Central memory CD8-positive, alpha-beta T cell (primary cell): ENCODE data around the gene CADPS2.

Experiments
- ATAC-seq: fragments of 150-1000 bp; cut with Tn5 transposase; replicated peaks from 2 replicates; pipeline ENCODE4 v1.10.0; 2022; ENCODE audit warnings: mild to moderate bottlenecking, moderate FRiP score, moderate number of reproducible peaks; ENCODE audit not compliant: poor library complexity, severe bottlenecking; ENCODE audit errors: extremely low read depth
- DNase-seq, 2 donors: peaks; one replicate each; pipeline ENCODE4 v3.0.0; 2021; ENCODE audit warnings: low spot score in 2 of 2
- H3K27ac Mint-ChIP-seq: one replicate; pipeline ENCODE4 v1.8.0; 2022; ENCODE audit warnings: low read depth, mild to moderate bottlenecking, moderate library complexity, mixed read lengths
- H3K27me3 Mint-ChIP-seq: one replicate; pipeline ENCODE4 v1.8.0; 2022; ENCODE audit warnings: mixed read lengths
- H3K36me3 Mint-ChIP-seq: one replicate; pipeline ENCODE4 v1.8.0; 2022; ENCODE audit warnings: mild to moderate bottlenecking, moderate library complexity, mixed read lengths; ENCODE audit not compliant: insufficient read depth
- H3K4me1 Mint-ChIP-seq: one replicate; pipeline ENCODE4 v1.8.0; 2022; ENCODE audit warnings: mixed read lengths
- H3K4me3 Mint-ChIP-seq: one replicate; pipeline ENCODE4 v1.8.0; 2022; ENCODE audit warnings: mild to moderate bottlenecking, moderate library complexity, mixed read lengths
- H3K9me3 Mint-ChIP-seq: one replicate; pipeline ENCODE4 v1.8.0; 2022; ENCODE audit warnings: mixed read lengths

Gene CADPS2

GRCh38 chr7:122511268-122511667, 375.0 kb downstream of the CADPS2 start:
- Mint-ChIP-seq H3K27me3 (no peaks in the 10 kb centered on the region), H3K4me1 (no peaks in the 10 kb centered on the region), H3K4me3 (no peak overlapping the region), H3K36me3 (no peaks in the 10 kb centered on the region), H3K9me3 (no peaks in the 10 kb centered on the region), H3K27ac (no peak overlapping the region)
- DNase-seq (no peak), ATAC-seq (no peak)

- no peaks in the 10 kb centered on the region for H3K27me3 Mint-ChIP-seq
- ATAC-seq: no peak
- H3K9me3 Mint-ChIP-seq: no peaks in the 10 kb centered on the region
- no peaks in the 10 kb centered on the region for H3K36me3 Mint-ChIP-seq
- no peak overlapping the region for H3K4me3 Mint-ChIP-seq
- H3K27ac Mint-ChIP-seq: no peak overlapping the region
- DNase-seq: no peak
- no peaks in the 10 kb centered on the region for H3K4me1 Mint-ChIP-seq
These were observed 378.7 kb downstream of the CADPS2 start for GRCh38 chr7:122507591-122507990.

GRCh38 chr7:122492007-122492406, 394.3 kb downstream of the CADPS2 start:
- DNase-seq (no peak), ATAC-seq (no peak)
- no peaks in the 10 kb centered on the region for H3K4me1 Mint-ChIP-seq
- no peak overlapping the region for H3K4me3 Mint-ChIP-seq
- H3K27ac Mint-ChIP-seq: no peak overlapping the region
- H3K9me3 Mint-ChIP-seq: peaks cover 13% of the 10 kb centered on the region
- H3K36me3 Mint-ChIP-seq: no peaks in the 10 kb centered on the region
- no peaks in the 10 kb centered on the region for H3K27me3 Mint-ChIP-seq

- Mint-ChIP-seq H3K4me1 (no peaks in the 10 kb centered on the region), H3K4me3 (no peak overlapping the region)
These were observed 398.0 kb downstream of the CADPS2 start for GRCh38 chr7:122488241-122488640.

GRCh38 chr7:122487131-122487530, 399.1 kb downstream of the CADPS2 start:
- no peak for DNase-seq
- Mint-ChIP-seq H3K27me3 (no peaks in the 10 kb centered on the region), H3K4me3 (no peak overlapping the region), H3K9me3 (peaks cover 7% of the 10 kb centered on the region), H3K4me1 (no peaks in the 10 kb centered on the region), H3K27ac (no peak overlapping the region), H3K36me3 (no peaks in the 10 kb centered on the region)
- no peak for ATAC-seq

More at GRCh38 chr7:122488241-122488640, 398.0 kb downstream of the CADPS2 start:
- ATAC-seq (no peak), DNase-seq (no peak)
- no peak overlapping the region for H3K27ac Mint-ChIP-seq
- H3K27me3 Mint-ChIP-seq: no peaks in the 10 kb centered on the region
- H3K36me3 Mint-ChIP-seq: no peaks in the 10 kb centered on the region
- peaks cover 7% of the 10 kb centered on the region for H3K9me3 Mint-ChIP-seq

GRCh38 chr7:122485856-122486255, 400.4 kb downstream of the CADPS2 start:
- no peaks in the 10 kb centered on the region for H3K4me1 Mint-ChIP-seq
- H3K9me3 Mint-ChIP-seq: peaks cover 7% of the 10 kb centered on the region
- ATAC-seq (no peak), DNase-seq (no peak)
- no peak overlapping the region for H3K27ac Mint-ChIP-seq
- no peaks in the 10 kb centered on the region for H3K36me3 Mint-ChIP-seq
- H3K4me3 Mint-ChIP-seq: no peak overlapping the region
- H3K27me3 Mint-ChIP-seq: no peaks in the 10 kb centered on the region

- DNase-seq (no peak), ATAC-seq (no peak)
- Mint-ChIP-seq H3K27ac (no peak overlapping the region), H3K4me3 (no peak overlapping the region), H3K36me3 (no peaks in the 10 kb centered on the region), H3K27me3 (no peaks in the 10 kb centered on the region), H3K4me1 (no peaks in the 10 kb centered on the region), H3K9me3 (no peaks in the 10 kb centered on the region)
These were observed 404.0 kb downstream of the CADPS2 start for GRCh38 chr7:122482212-122482611.

- ATAC-seq: no peak
- H3K36me3 Mint-ChIP-seq: no peaks in the 10 kb centered on the region
- H3K27ac Mint-ChIP-seq: no peak overlapping the region
- peaks cover 15% of the 10 kb centered on the region for H3K9me3 Mint-ChIP-seq
- no peaks in the 10 kb centered on the region for H3K4me1 Mint-ChIP-seq
- DNase-seq: no peak
- no peak overlapping the region for H3K4me3 Mint-ChIP-seq
- no peaks in the 10 kb centered on the region for H3K27me3 Mint-ChIP-seq
These were observed 415.4 kb downstream of the CADPS2 start for GRCh38 chr7:122470859-122471258.

- no peak for ATAC-seq
- H3K4me3 Mint-ChIP-seq: no peak overlapping the region
- H3K36me3 Mint-ChIP-seq: no peaks in the 10 kb centered on the region
- no peak for DNase-seq
- no peaks in the 10 kb centered on the region for H3K4me1 Mint-ChIP-seq
- no peak overlapping the region for H3K27ac Mint-ChIP-seq
- H3K9me3 Mint-ChIP-seq: peaks cover 15% of the 10 kb centered on the region
- no peaks in the 10 kb centered on the region for H3K27me3 Mint-ChIP-seq
These were observed 417.3 kb downstream of the CADPS2 start for GRCh38 chr7:122468945-122469344.

- Mint-ChIP-seq H3K27me3 (no peaks in the 10 kb centered on the region), H3K36me3 (no peaks in the 10 kb centered on the region), H3K27ac (no peak overlapping the region), H3K9me3 (peaks cover 15% of the 10 kb centered on the region), H3K4me1 (no peaks in the 10 kb centered on the region), H3K4me3 (no peak overlapping the region)
- ATAC-seq: no peak
- no peak for DNase-seq
These were observed 418.4 kb downstream of the CADPS2 start for GRCh38 chr7:122467661-122468449.

- Mint-ChIP-seq H3K9me3 (peaks cover 14% of the 10 kb centered on the region), H3K36me3 (no peaks in the 10 kb centered on the region), H3K27me3 (no peaks in the 10 kb centered on the region), H3K27ac (no peak overlapping the region), H3K4me1 (no peaks in the 10 kb centered on the region), H3K4me3 (no peak overlapping the region)
- ATAC-seq (no peak), DNase-seq (no peak)
These were observed 421.0 kb downstream of the CADPS2 start for GRCh38 chr7:122465296-122465695.

- no peak for DNase-seq
- no peaks in the 10 kb centered on the region for H3K4me1 Mint-ChIP-seq
These were observed 422.6 kb downstream of the CADPS2 start for GRCh38 chr7:122463631-122464030.

GRCh38 chr7:122460936-122461335, 425.3 kb downstream of the CADPS2 start:
- Mint-ChIP-seq H3K4me3 (no peak overlapping the region), H3K27ac (no peak overlapping the region), H3K4me1 (no peaks in the 10 kb centered on the region), H3K36me3 (no peaks in the 10 kb centered on the region), H3K27me3 (no peaks in the 10 kb centered on the region), H3K9me3 (peaks cover 8% of the 10 kb centered on the region)
- ATAC-seq: no peak
- DNase-seq: no peak

More at GRCh38 chr7:122463631-122464030, 422.6 kb downstream of the CADPS2 start:
- H3K27ac Mint-ChIP-seq: no peak overlapping the region
- H3K27me3 Mint-ChIP-seq: no peaks in the 10 kb centered on the region
- no peak for ATAC-seq
- H3K9me3 Mint-ChIP-seq: peaks cover 6% of the 10 kb centered on the region
- no peaks in the 10 kb centered on the region for H3K36me3 Mint-ChIP-seq
- no peak overlapping the region for H3K4me3 Mint-ChIP-seq
